Fibroblast of villous mesenchyme (primary cell): Measurements from ENCODE around the gene P2RX5. TPM values are rescaled to one million over a fixed set of nuclear protein-coding genes. Genes with fewer than 3 reads are reported as not detected.

Experiments
- DNase-seq: peaks from one replicate; pipeline ENCODE4 v3.0.0-alpha.2; 2010; ENCODE audit warnings: low read depth
- H3K4me3 ChIP-seq: 2 replicates; pipeline ENCODE4 v1.5.1; 2011; ENCODE audit warnings: low read depth, mild to moderate bottlenecking, low read length
- CTCF ChIP-seq: IDR thresholded peaks from 2 replicates; pipeline ENCODE4 v1.5.1; 2012; ENCODE audit warnings: low read depth, mild to moderate bottlenecking, low read length; ENCODE audit not compliant: insufficient read depth
- total RNA-seq: library from RNA; depleted of rRNA; stranded (reverse); fragments of >200 nt; gene quantifications from 2 replicates; pipeline ENCODE4 v1.2.3, GENCODE V29; 2012

Gene P2RX5
- total RNA-seq, 1 donor, result 2.2 TPM

DNA sequence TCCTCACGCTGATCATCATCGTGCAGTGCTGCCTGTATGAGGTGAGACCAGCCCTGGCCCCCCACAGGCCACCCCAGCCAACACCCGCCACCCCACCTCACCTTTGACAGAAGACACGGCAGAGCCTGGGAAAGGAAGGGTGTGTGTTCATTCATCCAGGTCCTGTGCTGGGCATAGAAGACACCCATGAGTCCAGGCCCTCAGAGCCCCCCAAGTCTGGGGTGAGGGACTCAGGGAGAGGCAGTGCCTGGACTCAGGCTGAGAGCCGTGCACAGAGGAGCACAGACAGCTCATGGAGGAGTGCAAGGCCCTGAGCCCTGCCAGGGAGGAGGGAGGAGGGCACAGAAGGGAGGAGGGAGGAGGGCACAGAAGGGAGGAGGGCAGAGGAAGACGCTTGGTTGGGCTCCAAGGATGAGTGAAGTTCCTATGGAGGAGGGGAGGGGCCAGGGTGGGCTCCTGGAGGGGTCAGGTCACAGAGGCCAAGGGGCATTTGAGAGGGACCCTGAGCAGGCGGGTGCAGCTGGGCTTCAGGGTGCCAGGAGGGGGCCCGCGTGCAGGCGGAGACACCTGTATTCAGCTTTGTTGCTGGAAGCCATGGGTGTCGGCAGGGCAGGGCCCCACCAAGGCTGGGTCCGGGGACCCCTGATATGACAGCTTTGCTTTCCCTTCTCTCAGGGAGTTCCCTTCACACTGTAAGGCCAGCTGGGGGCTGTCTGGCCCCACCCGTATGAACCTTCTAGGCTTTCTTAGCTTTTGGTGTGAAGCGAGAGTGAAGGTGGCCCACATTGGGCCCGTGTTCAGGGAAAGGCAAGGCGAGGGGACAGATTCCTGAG is 39.0 kb downstream of the P2RX5 start:
- no peak for DNase-seq
- TF ChIP-seq CTCF, result no peak
- H3K4me3 ChIP-seq, result no peak overlapping the region

- H3K4me3 ChIP-seq, result no peak overlapping the region
- DNase-seq, result no peak
- TF ChIP-seq CTCF, result no peak
Observed at GRCh38 chr17:3656353-3656752, 39.6 kb downstream of the P2RX5 start.

- H3K4me3 ChIP-seq, result no peak overlapping the region
- DNase-seq, result no peak
- TF ChIP-seq CTCF, result no peak
Observed at GRCh38 chr17:3655766-3656165, 40.2 kb downstream of the P2RX5 start.

DNA sequence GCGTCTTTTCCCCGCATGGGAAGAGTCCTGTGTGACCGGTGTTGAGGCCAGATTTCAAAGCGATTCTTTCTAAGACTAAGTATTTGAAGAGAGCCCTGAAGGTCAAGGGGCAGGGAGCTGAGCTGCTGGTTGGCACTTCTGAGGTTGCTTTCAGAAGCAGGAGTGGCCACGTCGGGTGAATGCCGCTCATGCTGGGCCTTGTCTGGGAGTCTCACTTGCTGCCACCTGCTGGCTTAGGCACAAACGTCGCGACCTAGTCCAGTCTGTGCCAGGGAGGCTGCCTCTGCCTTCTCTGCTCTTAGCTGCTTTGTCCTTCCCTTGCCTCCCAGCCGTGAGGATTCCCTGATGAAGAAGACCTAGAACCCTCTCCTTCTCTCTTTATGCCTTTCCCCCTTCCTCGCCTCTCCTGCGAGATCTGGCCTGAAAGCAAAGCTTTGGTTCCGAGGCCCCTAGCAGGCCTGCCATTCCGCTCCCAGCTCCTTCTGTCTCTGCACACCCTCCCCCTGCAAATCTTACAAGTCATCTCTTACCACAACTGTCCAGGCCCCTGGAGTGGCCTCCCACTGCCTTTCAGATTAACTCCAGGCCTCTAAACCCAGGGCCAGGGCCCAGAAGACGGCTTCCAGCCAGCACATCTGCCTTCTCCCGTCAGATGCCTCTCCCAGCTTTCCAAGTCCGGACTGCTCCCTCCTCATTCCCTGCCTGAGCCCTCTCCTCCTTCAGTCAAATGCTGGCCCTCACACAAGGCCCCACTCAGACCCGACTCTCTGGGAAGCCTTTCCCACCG is 48.0 kb downstream of the P2RX5 start:
- peak; percentile 60 for DNase-seq
- no peak overlapping the region for H3K4me3 ChIP-seq
- TF ChIP-seq CTCF, result peak; percentile 54

GRCh38 chr17:3647251-3647650 is 48.7 kb downstream of the P2RX5 start:
- no peak overlapping the region for H3K4me3 ChIP-seq
- TF ChIP-seq CTCF, result no peak
- no peak for DNase-seq

- TF ChIP-seq CTCF, result no peak
- H3K4me3 ChIP-seq, result no peak overlapping the region
- no peak for DNase-seq
Observed at GRCh38 chr17:3645310-3645709, 50.6 kb downstream of the P2RX5 start.
